ENCODE data around the gene PAPPA.

DNA sequence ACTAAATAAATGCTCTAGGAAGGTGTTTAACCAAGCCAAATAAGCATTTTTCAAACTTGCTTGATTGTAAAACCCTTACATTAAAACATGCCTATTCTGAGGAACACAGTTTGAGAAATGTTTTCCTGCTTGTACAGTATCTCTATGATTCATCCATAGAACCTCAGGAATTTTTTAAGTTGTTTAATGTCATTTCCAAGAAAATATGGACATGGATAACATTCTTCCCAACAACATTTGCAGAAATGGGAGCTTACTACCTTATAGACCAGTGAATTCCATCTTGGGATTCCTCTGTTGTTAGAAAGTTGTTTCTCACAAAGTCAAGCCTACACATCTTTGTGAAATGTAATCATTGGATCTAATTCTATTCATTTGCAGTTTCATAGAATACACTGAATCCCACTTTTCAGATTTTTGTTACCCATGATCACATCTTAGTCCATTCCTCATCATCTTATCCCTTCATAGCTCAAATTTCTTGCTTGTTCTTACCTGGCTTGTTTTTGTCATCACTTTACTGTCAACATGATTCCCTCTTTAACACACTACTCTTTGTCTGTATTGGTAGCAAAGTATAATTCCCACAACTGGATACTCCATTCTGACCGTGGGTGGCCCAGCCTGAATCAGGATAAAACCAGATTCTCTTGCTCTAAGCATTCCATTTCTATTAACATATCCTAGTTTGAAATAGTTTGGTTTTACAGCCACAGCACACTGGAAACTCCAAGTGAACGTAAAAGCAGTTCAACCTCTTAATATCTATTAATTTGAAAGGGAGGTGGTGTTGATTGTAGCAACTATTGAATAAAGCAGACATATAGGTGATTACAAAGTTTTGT, 49.4 kb upstream of the PAPPA start:
- TF ChIP-seq, protein P1, sequence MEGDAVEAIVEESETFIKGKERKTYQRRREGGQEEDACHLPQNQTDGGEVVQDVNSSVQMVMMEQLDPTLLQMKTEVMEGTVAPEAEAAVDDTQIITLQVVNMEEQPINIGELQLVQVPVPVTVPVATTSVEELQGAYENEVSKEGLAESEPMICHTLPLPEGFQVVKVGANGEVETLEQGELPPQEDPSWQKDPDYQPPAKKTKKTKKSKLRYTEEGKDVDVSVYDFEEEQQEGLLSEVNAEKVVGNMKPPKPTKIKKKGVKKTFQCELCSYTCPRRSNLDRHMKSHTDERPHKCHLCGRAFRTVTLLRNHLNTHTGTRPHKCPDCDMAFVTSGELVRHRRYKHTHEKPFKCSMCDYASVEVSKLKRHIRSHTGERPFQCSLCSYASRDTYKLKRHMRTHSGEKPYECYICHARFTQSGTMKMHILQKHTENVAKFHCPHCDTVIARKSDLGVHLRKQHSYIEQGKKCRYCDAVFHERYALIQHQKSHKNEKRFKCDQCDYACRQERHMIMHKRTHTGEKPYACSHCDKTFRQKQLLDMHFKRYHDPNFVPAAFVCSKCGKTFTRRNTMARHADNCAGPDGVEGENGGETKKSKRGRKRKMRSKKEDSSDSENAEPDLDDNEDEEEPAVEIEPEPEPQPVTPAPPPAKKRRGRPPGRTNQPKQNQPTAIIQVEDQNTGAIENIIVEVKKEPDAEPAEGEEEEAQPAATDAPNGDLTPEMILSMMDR (IDR thresholded peaks at IDR 0.05) = no peak
- no peak for TF ChIP-seq POLR2A (IDR thresholded peaks at IDR 0.05)

All from uterus (tissue), 2 donors.